ENCODE measurements around the gene MAST4.

Gene MAST4

DNA sequence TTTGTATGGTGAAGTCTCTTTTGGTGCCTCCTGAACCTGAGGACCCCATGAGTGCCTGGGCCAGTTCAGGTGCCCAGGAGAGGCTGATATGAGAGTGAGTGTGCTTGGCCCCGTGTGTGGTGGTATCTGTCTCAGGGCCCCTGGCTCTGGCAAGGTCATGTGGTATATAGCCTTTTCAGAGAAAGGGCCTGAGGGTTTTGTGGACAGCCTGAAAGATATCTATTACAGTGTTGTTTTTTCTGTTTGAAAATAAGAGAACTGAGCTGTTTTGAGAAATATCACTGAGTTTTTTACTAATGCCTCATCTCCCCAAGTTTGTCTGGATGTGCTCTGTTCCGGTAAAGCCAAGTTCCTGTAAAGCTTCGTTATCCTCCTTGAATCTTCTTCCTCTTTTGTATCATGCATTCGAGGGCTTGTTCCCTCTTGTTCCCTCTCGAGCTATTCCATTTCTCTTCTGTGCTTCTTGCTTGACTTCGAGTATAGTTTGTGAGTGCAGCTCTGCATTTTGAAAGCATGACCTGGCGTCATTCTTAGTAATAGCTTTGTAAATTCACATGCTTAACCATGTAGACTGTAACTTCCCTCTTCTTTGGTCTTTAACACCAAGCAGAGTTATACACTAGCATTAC is 122.3 kb downstream of the MAST4 start:
- no peak overlapping the region for H3K4me2 ChIP-seq (ENCODE audit: low read length)
- no peaks in the 10 kb centered on the region for H3F3A ChIP-seq (ENCODE audit: control insufficient read depth, insufficient read depth)
- no peaks in the 10 kb centered on the region for H4K20me1 ChIP-seq (ENCODE audit: control insufficient read depth, insufficient read depth, low read depth, low read length)
- no peaks in the 10 kb centered on the region for H3K36me3 ChIP-seq (ENCODE audit: control insufficient read depth, low read length)
- TF ChIP-seq EZH2phosphoT487 (IDR thresholded peaks at IDR 0.05; ENCODE audit: borderline replicate concordance, low read length) = no peak
- TF ChIP-seq, protein P1, sequence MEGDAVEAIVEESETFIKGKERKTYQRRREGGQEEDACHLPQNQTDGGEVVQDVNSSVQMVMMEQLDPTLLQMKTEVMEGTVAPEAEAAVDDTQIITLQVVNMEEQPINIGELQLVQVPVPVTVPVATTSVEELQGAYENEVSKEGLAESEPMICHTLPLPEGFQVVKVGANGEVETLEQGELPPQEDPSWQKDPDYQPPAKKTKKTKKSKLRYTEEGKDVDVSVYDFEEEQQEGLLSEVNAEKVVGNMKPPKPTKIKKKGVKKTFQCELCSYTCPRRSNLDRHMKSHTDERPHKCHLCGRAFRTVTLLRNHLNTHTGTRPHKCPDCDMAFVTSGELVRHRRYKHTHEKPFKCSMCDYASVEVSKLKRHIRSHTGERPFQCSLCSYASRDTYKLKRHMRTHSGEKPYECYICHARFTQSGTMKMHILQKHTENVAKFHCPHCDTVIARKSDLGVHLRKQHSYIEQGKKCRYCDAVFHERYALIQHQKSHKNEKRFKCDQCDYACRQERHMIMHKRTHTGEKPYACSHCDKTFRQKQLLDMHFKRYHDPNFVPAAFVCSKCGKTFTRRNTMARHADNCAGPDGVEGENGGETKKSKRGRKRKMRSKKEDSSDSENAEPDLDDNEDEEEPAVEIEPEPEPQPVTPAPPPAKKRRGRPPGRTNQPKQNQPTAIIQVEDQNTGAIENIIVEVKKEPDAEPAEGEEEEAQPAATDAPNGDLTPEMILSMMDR (IDR thresholded peaks at IDR 0.05; ENCODE audit: low read depth, low read length, poor library complexity, severe bottlenecking) = no peak
- no peaks in the 10 kb centered on the region for H3K27me3 ChIP-seq (ENCODE audit: control insufficient read depth, low read length)
- H3K79me2 ChIP-seq (ENCODE audit: control insufficient read depth, low read length) = no peaks in the 10 kb centered on the region
- H3K9me2 ChIP-seq (replicated peaks; ENCODE audit: control insufficient read depth, low read length) = no peaks in the 10 kb centered on the region
- H3K4me1 ChIP-seq (ENCODE audit: control insufficient read depth, low read length) = no peaks in the 10 kb centered on the region
- H3K4me3 ChIP-seq (ENCODE audit: low read length) = no peak overlapping the region
- H3K9me3 ChIP-seq (ENCODE audit: control insufficient read depth, insufficient read depth, low read length) = no peaks in the 10 kb centered on the region
- no peak overlapping the region for H3K27ac ChIP-seq (ENCODE audit: low read depth, low read length)

DNA sequence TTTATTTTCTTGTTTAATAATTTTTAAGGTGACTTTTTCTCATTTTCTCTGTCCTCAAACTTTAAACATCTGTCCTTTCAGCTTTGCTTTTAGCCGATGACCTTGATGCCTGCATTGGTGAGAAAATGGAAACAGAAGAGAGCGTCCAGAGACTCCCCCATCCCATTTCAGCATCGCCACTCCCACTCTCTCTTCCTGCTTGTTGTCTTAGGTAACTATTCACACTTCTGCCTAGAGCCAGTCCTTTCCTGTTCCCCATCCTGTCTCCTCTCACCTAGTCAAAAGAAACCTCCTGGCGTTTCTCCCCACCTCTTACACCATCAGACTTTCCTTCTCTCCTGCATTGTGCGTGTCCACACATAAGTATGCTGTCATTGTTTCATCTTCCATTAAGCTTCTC is 124.6 kb downstream of the MAST4 start:
- Histone ChIP-seq H3F3A (ENCODE audit: control insufficient read depth, insufficient read depth) (no peaks in the 10 kb centered on the region), H3K27ac (ENCODE audit: low read depth, low read length) (no peak overlapping the region), H3K9me2 (replicated peaks; ENCODE audit: control insufficient read depth, low read length) (no peaks in the 10 kb centered on the region)

DNA sequence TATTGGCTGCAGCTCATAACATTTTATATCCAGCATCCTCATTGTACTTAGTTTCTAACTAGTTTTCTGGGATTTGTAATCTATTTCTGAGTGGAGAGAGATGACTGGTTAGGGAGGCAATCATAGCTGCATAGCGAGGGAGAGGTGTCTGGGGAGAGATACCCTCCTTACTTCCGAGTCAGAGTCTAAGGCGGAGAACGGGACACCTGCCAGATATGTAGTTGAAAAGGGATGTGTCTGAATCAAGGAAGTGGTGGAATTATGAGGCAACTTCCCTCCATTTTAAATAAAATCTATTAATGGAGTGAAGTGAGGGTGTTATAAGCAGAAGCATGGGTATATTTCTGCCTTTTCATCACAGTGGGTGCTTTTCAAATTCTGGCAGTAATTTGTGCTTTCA is 126.5 kb downstream of the MAST4 start:
- H3F3A ChIP-seq (ENCODE audit: control insufficient read depth, insufficient read depth) = no peaks in the 10 kb centered on the region
- H3K4me2 ChIP-seq (ENCODE audit: low read length) = no peak overlapping the region
- no peaks in the 10 kb centered on the region for H3K79me2 ChIP-seq (ENCODE audit: control insufficient read depth, low read length)
- TF ChIP-seq, protein P1 (IDR thresholded peaks at IDR 0.05; ENCODE audit: low read depth, low read length, poor library complexity, severe bottlenecking) = no peak
- no peak for TF ChIP-seq EZH2phosphoT487 (IDR thresholded peaks at IDR 0.05; ENCODE audit: borderline replicate concordance, low read length)
- no peak overlapping the region for H3K27ac ChIP-seq (ENCODE audit: low read depth, low read length)
- no peaks in the 10 kb centered on the region for H3K9me2 ChIP-seq (replicated peaks; ENCODE audit: control insufficient read depth, low read length)
- no peaks in the 10 kb centered on the region for H3K27me3 ChIP-seq (ENCODE audit: control insufficient read depth, low read length)
- no peaks in the 10 kb centered on the region for H3K36me3 ChIP-seq (ENCODE audit: control insufficient read depth, low read length)
- no peaks in the 10 kb centered on the region for H3K4me1 ChIP-seq (ENCODE audit: control insufficient read depth, low read length)
- H4K20me1 ChIP-seq (ENCODE audit: control insufficient read depth, insufficient read depth, low read depth, low read length) = no peaks in the 10 kb centered on the region
- no peaks in the 10 kb centered on the region for H3K9me3 ChIP-seq (ENCODE audit: control insufficient read depth, insufficient read depth, low read length)
- no peak overlapping the region for H3K4me3 ChIP-seq (ENCODE audit: low read length)

More for the DNA sequence above, 124.6 kb downstream of the MAST4 start:
- Histone ChIP-seq H3K4me2 (ENCODE audit: low read length) (no peak overlapping the region), H3K79me2 (ENCODE audit: control insufficient read depth, low read length) (no peaks in the 10 kb centered on the region), H4K20me1 (ENCODE audit: control insufficient read depth, insufficient read depth, low read depth, low read length) (no peaks in the 10 kb centered on the region), H3K36me3 (ENCODE audit: control insufficient read depth, low read length) (no peaks in the 10 kb centered on the region), H3K4me1 (ENCODE audit: control insufficient read depth, low read length) (no peaks in the 10 kb centered on the region), H3K27me3 (ENCODE audit: control insufficient read depth, low read length) (no peaks in the 10 kb centered on the region), H3K4me3 (ENCODE audit: low read length) (no peak overlapping the region), H3K9me3 (ENCODE audit: control insufficient read depth, insufficient read depth, low read length) (no peaks in the 10 kb centered on the region)
- TF ChIP-seq EZH2phosphoT487 (IDR thresholded peaks at IDR 0.05; ENCODE audit: borderline replicate concordance, low read length) = no peak
- TF ChIP-seq, protein P1 (IDR thresholded peaks at IDR 0.05; ENCODE audit: low read depth, low read length, poor library complexity, severe bottlenecking) = no peak

All from DOHH2 (cell line).